Measurements from ENCODE around the gene DNTTIP2. TPM values are rescaled to one million over a fixed set of nuclear protein-coding genes. Genes with fewer than 3 reads are reported as not detected.
"Not testable (repeated sequence)": the region's sequence is repeated elsewhere in the genome, so short reads cannot be mapped to it uniquely, and the experiment has no call there.

Gene DNTTIP2
- total RNA-seq, 1 experiment from 2014 or later, result 47.8 TPM

DNA sequence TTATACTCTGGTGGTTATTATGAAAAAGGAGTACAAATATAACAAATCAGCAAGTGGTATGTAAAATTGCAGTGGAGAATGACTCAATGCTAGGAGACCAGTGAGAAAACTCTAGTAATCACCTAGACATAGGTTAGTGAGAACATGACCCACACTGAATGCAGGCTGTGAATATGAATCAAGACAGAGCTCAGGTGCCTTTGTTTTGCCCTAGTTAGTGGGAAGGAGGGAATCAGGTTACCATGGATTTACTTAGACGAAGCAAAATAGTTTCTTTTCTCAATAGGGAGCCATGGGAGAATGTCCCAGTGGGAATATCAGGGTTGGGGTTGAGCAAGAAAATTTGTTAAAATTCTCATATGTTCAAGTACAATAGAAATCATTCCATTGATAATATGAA is 40.8 kb upstream of the DNTTIP2 start:
- POLR2A ChIA-PET (ENCODE audit: unreplicated experiment), result no interaction called here

DNA sequence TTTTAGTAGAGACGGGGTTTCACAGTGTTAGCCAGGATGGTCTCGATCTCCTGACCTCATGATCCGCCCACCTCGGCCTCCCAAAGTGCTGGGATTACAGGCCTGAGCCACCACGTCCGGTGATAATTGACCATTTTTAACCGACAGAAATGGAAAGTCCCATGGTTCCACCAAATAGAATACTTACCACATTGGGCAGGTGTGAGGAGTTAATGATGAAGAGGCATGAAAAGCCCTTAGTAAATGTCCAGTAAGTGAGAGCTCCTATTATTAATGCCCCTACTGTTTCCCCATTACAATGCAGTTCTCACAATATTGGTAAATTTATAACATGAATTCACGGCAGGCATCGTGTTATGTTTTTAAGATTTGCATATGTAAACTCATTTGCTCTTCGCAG is 38.3 kb upstream of the DNTTIP2 start:
- no peaks in the 10 kb centered on the region for H3K36me3 ChIP-seq (ENCODE audit: low read depth, low read length)
- H4K20me1 ChIP-seq (ENCODE audit: low read length), result no peaks in the 10 kb centered on the region
- H3K79me2 ChIP-seq (ENCODE audit: low read length), result no peaks in the 10 kb centered on the region
- no peaks in the 10 kb centered on the region for H3K27me3 ChIP-seq (ENCODE audit: low read length)
- TF ChIP-seq EZH2 (IDR thresholded peaks at IDR 0.05; ENCODE audit: low read length, unreplicated experiment), result no peak
- TF ChIP-seq, protein P1, sequence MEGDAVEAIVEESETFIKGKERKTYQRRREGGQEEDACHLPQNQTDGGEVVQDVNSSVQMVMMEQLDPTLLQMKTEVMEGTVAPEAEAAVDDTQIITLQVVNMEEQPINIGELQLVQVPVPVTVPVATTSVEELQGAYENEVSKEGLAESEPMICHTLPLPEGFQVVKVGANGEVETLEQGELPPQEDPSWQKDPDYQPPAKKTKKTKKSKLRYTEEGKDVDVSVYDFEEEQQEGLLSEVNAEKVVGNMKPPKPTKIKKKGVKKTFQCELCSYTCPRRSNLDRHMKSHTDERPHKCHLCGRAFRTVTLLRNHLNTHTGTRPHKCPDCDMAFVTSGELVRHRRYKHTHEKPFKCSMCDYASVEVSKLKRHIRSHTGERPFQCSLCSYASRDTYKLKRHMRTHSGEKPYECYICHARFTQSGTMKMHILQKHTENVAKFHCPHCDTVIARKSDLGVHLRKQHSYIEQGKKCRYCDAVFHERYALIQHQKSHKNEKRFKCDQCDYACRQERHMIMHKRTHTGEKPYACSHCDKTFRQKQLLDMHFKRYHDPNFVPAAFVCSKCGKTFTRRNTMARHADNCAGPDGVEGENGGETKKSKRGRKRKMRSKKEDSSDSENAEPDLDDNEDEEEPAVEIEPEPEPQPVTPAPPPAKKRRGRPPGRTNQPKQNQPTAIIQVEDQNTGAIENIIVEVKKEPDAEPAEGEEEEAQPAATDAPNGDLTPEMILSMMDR (conservative IDR thresholded peaks at IDR 0.05; ENCODE audit: low read depth, low read length), result no peak
- TF ChIP-seq EZH2phosphoT487 (IDR thresholded peaks at IDR 0.05; ENCODE audit: borderline replicate concordance, low read length), result no peak
- H3K4me2 ChIP-seq (ENCODE audit: low read length), result no peak overlapping the region
- no peaks in the 10 kb centered on the region for H3K9me3 ChIP-seq (ENCODE audit: low read length)
- no peaks in the 10 kb centered on the region for H3K4me1 ChIP-seq (ENCODE audit: insufficient read depth, low read length)
- no peaks in the 10 kb centered on the region for H3F3A ChIP-seq (ENCODE audit: low read length, unreplicated experiment)
- ATAC-seq (no peak), DNase-seq (no peak)
- H2AFZ ChIP-seq (ENCODE audit: low read length), result no peak overlapping the region
- no TSS peak for BruUV-seq (replicated peaks)
- H3K9me2 ChIP-seq (replicated peaks; ENCODE audit: low read length), result no peaks in the 10 kb centered on the region
- H3K4me3 ChIP-seq (ENCODE audit: low read length), result no peak overlapping the region
- CTCF ChIA-PET, result no interaction called here
- POLR2A ChIA-PET (ENCODE audit: unreplicated experiment), result no interaction called here
- no peak overlapping the region for H3K27ac ChIP-seq (ENCODE audit: low read length)
- H3K9ac ChIP-seq (ENCODE audit: low read length), result no peak overlapping the region
- intact Hi-C loops (cut with micrococcal nuclease), result no loop called here

More for the DNA sequence above, 40.8 kb upstream of the DNTTIP2 start:
- DNase-seq (no peak), ATAC-seq (no peak)
- Histone ChIP-seq H3K36me3 (ENCODE audit: low read depth, low read length) (no peaks in the 10 kb centered on the region), H3K4me1 (ENCODE audit: insufficient read depth, low read length) (no peaks in the 10 kb centered on the region), H3K9ac (ENCODE audit: low read length) (no peak overlapping the region), H3F3A (ENCODE audit: low read length, unreplicated experiment) (no peaks in the 10 kb centered on the region), H4K20me1 (ENCODE audit: low read length) (no peaks in the 10 kb centered on the region), H3K4me3 (ENCODE audit: low read length) (no peak overlapping the region), H3K9me2 (replicated peaks; ENCODE audit: low read length) (no peaks in the 10 kb centered on the region), H3K27me3 (ENCODE audit: low read length) (no peaks in the 10 kb centered on the region), H3K27ac (ENCODE audit: low read length) (no peak overlapping the region), H3K9me3 (ENCODE audit: low read length) (no peaks in the 10 kb centered on the region), H3K4me2 (ENCODE audit: low read length) (no peak overlapping the region), H3K79me2 (ENCODE audit: low read length) (no peaks in the 10 kb centered on the region), H2AFZ (ENCODE audit: low read length) (no peak overlapping the region)
- BruUV-seq (replicated peaks), result no TSS peak
- TF ChIP-seq, protein P1 (conservative IDR thresholded peaks at IDR 0.05; ENCODE audit: low read depth, low read length), result no peak
- no peak for TF ChIP-seq EZH2 (IDR thresholded peaks at IDR 0.05; ENCODE audit: low read length, unreplicated experiment)
- no peak for TF ChIP-seq EZH2phosphoT487 (IDR thresholded peaks at IDR 0.05; ENCODE audit: borderline replicate concordance, low read length)
- intact Hi-C loops (cut with micrococcal nuclease), result no loop called here
- CTCF ChIA-PET, result interaction anchor here (1.5 kb wide), 1 partner anchor 11 kb away, joined by 5 read pairs; the partner anchor contains the start of gene GCLM

DNA sequence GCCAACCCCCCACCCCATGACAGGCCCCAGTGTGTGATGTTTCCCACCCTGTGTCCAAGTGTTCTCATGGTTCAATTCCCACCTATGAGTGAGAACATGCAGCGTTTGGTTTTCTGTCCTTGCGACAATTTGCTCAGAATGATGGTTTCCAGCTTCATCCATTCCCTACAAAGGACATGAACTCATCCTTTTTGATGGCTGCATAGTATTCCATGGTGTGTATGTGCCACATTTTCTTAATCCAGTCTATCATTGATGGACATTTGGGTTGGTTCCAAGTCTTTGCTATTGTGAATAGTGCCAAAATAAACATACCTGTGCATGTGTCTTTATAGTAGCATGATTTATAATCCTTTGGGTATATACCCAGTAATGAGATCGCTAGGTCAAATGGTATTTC is 31.9 kb upstream of the DNTTIP2 start:
- H2AFZ ChIP-seq (ENCODE audit: low read length); H3K4me3 ChIP-seq (ENCODE audit: low read length); BruUV-seq (replicated peaks); H3K9ac ChIP-seq (ENCODE audit: low read length); ATAC-seq; H3K36me3 ChIP-seq (ENCODE audit: low read depth, low read length); H3F3A ChIP-seq (ENCODE audit: low read length, unreplicated experiment); DNase-seq; CTCF ChIA-PET; H3K27me3 ChIP-seq (ENCODE audit: low read length); H3K4me2 ChIP-seq (ENCODE audit: low read length); intact Hi-C loops (cut with micrococcal nuclease); H3K27ac ChIP-seq (ENCODE audit: low read length); H3K9me2 ChIP-seq (replicated peaks; ENCODE audit: low read length); H3K9me3 ChIP-seq (ENCODE audit: low read length): not testable (repeated sequence)
- POLR2A ChIA-PET (ENCODE audit: unreplicated experiment), result interaction anchor here (0.6 kb wide), 1 partner anchor 126 kb away, joined by 21 read pairs; no protein-coding TSS in a partner anchor
- peaks cover 31% of the 10 kb centered on the region for H3K79me2 ChIP-seq (ENCODE audit: low read length)
- H3K4me1 ChIP-seq (ENCODE audit: insufficient read depth, low read length), result peaks cover 19% of the 10 kb centered on the region
- peaks cover 27% of the 10 kb centered on the region for H4K20me1 ChIP-seq (ENCODE audit: low read length)

All from PC-3 (cell line).